ENCODE data around the gene THRSP.
A peak's percentile ranks its signal among the peaks of the same experiment; 100 is the strongest.
"Not testable (repeated sequence)": the region's sequence is repeated elsewhere in the genome, so short reads cannot be mapped to it uniquely, and the experiment has no call there.

Gene THRSP

DNA sequence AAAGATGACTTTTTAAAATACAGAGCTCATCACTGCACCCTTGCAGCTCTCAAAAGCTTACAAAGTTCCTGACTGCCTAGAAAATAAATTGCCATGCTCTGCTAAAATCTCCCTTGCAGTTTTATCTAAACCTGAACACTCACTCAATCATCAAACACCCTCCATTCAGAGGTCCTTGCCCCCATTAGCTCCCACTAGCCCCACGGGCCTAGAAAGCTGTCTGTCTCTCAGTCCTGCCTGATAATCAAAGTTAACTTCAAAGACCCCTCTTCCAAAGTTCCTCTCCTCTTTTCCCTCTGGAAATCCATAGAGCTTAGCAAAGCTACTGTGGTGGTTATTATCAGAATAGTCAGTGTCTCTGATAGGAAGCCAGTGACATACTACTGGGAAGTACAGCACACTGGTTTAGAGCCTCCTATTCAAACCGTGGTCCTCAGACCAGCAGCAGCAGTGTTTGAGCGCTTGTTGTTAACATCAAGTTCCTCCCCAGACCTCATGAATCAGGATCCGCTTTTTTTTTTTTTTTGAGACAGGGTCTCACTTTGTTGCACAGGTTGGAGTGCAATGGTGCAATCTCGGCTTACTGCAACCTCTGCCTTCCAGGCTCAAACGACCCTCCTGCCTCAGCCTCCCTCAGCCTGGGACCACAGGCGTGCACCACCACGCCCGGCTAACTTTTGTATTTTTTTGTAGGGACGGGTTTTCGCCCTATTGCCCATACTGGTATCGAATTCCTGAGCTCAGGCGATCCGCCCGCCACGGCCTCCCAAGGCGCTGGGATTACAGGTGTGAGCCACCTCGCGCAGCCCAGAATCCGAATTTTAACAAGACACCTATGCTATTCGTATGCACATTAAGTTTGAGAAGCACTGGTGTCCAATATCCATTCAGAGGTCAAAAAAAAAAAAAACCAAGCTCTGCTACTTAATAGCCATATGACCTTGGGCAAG lies 14.8 kb downstream of the THRSP start:
- H2AFZ ChIP-seq (ENCODE audit: low read depth, low read length) = no peak overlapping the region
- no peaks in the 10 kb centered on the region for H3K27me3 ChIP-seq (ENCODE audit: insufficient read depth, low read length)
- H3K4me1 ChIP-seq (ENCODE audit: insufficient read depth, low read length) = peaks cover 25% of the 10 kb centered on the region
- peak overlapping the region; percentile 93 for H3K4me3 ChIP-seq (ENCODE audit: low read length)
- peaks cover 17% of the 10 kb centered on the region for H3K36me3 ChIP-seq (ENCODE audit: insufficient read depth, low read length)
- H3K9me3 ChIP-seq (ENCODE audit: low read length) = no peaks in the 10 kb centered on the region

DNA sequence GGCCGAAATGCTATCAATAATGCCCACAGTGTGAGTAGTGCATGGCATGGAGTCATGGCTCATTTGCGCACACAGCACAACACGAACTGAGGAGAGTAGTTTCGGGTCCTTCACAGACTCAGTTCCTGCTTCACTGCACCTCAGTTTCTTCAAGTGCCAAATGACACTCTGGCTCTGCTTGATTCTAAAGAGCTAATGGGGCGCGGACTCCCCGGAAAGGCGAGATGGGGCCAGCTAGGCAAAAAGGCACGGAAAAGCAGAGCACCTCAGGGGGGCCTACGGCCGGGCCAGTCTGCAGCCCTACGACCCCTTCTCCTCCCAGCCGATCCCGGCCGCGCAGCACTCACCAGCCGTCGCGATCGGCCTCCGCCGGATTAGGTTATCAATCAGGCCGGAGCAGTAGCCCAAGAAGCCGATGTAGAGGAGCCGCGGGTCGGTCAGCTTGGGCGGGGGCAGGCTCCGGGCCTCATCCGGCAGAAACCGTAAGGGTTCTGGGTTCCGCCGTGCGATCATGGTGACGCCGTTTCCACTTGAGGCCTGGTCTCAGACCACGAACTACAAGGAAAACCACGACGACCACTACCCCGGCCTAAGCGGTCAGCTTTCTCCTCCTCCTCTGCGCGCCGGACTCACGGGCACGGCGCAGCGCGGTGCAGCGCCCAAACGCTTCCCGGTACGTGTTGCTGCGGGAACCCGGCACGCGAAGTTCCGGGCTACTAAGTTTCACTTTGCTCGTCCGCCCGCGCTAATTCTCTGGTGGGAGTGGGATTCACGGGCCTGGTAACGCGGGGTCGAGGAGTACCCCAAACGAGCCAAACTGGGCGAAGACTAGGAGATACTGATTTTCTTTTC lies 15.8 kb downstream of the THRSP start, which contains the start of gene NDUFC2:
NDUFC2 (minus strand) TSS at position 631 of the 852 bp plus-strand sequence; CDS start at position 513, 118 bp downstream.
- peak within 1 kb of the TSS; percentile 93 for H3K4me3 ChIP-seq (ENCODE audit: low read length)
- peaks cover 25% of the 10 kb centered on the region for H3K4me1 ChIP-seq (ENCODE audit: insufficient read depth, low read length)
- no peaks in the 10 kb centered on the region for H3K27me3 ChIP-seq (ENCODE audit: insufficient read depth, low read length)
- H2AFZ ChIP-seq (ENCODE audit: low read depth, low read length) = peak within 1 kb of the TSS; percentile 92
- no peaks in the 10 kb centered on the region for H3K9me3 ChIP-seq (ENCODE audit: low read length)
- peaks cover 17% of the 10 kb centered on the region for H3K36me3 ChIP-seq (ENCODE audit: insufficient read depth, low read length)

DNA sequence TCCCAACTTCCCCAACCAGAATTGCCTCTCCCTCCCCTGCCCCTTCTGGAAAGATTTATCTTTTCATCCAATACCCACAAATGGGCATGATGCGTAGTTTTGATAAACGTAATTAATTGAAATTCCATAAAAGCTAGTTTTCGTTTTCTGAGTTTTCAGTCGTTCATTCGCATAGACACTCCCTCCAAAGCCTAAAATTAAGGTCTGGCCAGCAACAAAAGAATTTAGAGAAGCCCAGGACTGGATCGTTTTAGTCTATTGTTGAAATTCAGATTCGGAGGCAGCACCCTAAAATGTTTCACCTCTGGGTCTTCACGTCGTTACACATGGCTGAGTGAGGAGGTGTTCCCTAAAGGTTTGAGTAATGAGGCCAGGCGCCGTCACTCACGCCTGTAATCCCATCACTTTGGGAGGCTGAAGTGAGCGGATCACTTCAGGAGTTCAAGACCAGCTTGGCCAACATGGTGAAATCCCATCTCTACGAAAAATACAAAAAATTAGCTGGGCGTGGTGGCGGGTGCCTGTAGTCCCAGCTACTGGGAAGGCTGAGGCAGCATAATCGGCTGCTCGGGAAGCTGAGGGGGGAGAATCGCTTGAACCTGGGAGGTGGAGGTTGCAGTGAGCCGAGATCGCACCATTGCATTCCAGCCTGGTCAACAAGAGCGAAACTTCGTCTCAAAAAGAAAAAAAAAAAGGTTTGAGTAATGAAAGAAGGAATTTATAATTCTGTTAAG lies 16.6 kb downstream of the THRSP start:
- Histone ChIP-seq H3K36me3 (ENCODE audit: insufficient read depth, low read length) (peaks cover 17% of the 10 kb centered on the region), H3K4me3 (ENCODE audit: low read length) (peak overlapping the region; percentile 93), H3K27me3 (ENCODE audit: insufficient read depth, low read length) (no peaks in the 10 kb centered on the region), H2AFZ (ENCODE audit: low read depth, low read length) (peak overlapping the region; percentile 92), H3K4me1 (ENCODE audit: insufficient read depth, low read length) (peaks cover 25% of the 10 kb centered on the region), H3K9me3 (ENCODE audit: low read length) (no peaks in the 10 kb centered on the region)

DNA sequence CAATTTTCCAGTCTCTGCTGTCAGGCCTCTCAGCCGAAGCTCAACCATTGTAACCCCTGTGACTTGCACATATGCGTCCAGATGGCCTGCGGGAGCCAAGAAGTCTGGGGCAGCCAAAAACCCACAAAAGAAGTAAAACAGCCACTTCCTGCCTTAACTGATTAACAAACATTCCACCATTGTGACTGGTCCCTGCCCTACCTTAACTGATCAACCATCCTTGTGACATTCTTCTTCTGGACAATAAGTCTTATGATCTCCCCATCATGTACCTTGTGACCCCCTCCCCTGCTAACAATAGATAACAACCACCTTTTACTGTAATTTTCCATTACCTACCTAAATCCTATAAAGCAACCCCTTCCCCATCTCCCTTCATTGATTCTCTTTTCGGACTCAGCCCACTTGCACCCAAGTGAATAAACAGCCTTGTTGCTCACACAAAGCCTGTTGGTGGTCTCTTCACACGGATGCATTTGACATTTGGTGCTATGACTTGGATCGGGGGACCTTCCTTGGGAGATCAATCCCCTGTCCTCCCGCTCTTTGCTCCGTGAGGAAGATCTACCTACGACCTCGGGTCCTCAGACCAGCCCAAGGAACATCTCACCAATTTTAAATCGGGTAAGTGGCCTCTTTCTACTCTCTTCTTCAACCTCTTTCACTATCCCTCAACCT lies 17.3 kb downstream of the THRSP start:
- no peaks in the 10 kb centered on the region for H3K27me3 ChIP-seq (ENCODE audit: insufficient read depth, low read length)
- H3K9me3 ChIP-seq (ENCODE audit: low read length) = no peaks in the 10 kb centered on the region
- peaks cover 15% of the 10 kb centered on the region for H3K36me3 ChIP-seq (ENCODE audit: insufficient read depth, low read length)
- no peak overlapping the region for H2AFZ ChIP-seq (ENCODE audit: low read depth, low read length)
- H3K4me1 ChIP-seq (ENCODE audit: insufficient read depth, low read length) = peaks cover 25% of the 10 kb centered on the region
- H3K4me3 ChIP-seq (ENCODE audit: low read length) = no peak overlapping the region

DNA sequence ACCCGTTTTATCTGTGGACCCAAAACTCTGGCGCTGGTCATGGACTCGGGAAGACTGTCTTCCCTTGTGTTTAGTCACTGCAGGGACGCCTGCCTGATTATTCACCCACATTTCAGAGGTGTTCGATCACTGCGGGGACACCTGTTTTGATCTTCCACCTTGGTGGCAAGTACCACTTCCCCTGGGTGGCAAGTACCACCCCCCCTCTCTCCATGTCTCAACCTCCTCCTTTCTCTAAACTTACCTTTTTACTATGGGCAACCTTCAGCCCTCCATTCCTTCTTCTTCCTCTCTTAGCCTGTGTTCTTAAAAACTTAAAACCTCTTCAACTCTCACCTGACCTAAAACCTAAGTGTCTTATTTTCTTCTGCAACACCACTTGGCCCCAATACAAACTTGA lies 17.9 kb downstream of the THRSP start:
- Histone ChIP-seq H3K27me3 (ENCODE audit: insufficient read depth, low read length) (no peaks in the 10 kb centered on the region), H3K4me3 (ENCODE audit: low read length) (no peak overlapping the region), H3K36me3 (ENCODE audit: insufficient read depth, low read length) (peaks cover 13% of the 10 kb centered on the region), H3K9me3 (ENCODE audit: low read length) (no peaks in the 10 kb centered on the region), H2AFZ (ENCODE audit: low read depth, low read length) (no peak overlapping the region), H3K4me1 (ENCODE audit: insufficient read depth, low read length) (peaks cover 25% of the 10 kb centered on the region)

DNA sequence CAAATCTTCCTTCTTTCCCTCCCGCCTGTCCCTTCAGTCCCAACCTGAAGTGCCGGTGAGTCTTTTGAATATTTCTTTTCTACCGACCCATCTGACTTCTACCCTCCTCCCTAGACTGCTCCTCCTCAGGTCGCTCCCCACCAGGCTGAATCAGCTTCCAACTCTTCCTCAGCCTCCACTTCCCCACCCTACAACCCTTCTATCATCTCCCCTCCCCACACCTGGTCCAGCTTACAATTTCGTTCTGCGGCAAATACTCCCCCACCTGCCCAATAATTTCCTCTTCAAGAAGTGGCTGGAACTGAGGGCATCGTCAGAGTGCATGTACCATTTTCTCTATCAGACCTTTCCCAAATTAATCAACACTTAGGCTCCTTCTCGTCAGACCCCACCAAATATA lies 18.5 kb downstream of the THRSP start:
- Histone ChIP-seq H3K9me3 (ENCODE audit: low read length) (no peaks in the 10 kb centered on the region), H2AFZ (ENCODE audit: low read depth, low read length) (no peak overlapping the region), H3K4me3 (ENCODE audit: low read length) (no peak overlapping the region), H3K27me3 (ENCODE audit: insufficient read depth, low read length) (no peaks in the 10 kb centered on the region), H3K36me3 (ENCODE audit: insufficient read depth, low read length) (peaks cover 8% of the 10 kb centered on the region), H3K4me1 (ENCODE audit: insufficient read depth, low read length) (peaks cover 25% of the 10 kb centered on the region)

DNA sequence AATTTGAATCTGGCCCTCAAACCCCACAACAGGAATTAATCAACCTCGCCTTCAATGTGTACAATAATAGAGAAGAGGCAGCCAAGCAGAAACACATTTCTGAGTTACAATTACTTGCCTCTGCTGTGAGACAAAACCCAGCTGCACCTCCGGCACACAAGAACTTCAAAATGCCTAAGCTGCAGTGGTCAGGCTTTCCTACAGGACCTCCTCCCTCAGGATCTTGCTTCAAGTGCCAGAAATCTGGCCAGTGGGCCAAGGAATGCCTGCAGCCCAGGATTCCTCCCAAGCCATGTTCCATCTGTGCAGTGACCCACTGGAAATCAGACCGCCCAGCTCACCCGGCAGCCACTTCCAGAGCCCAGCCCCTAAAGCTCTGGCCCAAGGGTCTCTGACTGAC lies 19.4 kb downstream of the THRSP start:
- no peaks in the 10 kb centered on the region for H3K36me3 ChIP-seq (ENCODE audit: insufficient read depth, low read length)
- H3K9me3 ChIP-seq (ENCODE audit: low read length) = no peaks in the 10 kb centered on the region
- no peak overlapping the region for H2AFZ ChIP-seq (ENCODE audit: low read depth, low read length)
- H3K4me1 ChIP-seq (ENCODE audit: insufficient read depth, low read length) = peaks cover 21% of the 10 kb centered on the region
- H3K4me3 ChIP-seq (ENCODE audit: low read length) = no peak overlapping the region
- H3K27me3 ChIP-seq (ENCODE audit: insufficient read depth, low read length) = no peaks in the 10 kb centered on the region

DNA sequence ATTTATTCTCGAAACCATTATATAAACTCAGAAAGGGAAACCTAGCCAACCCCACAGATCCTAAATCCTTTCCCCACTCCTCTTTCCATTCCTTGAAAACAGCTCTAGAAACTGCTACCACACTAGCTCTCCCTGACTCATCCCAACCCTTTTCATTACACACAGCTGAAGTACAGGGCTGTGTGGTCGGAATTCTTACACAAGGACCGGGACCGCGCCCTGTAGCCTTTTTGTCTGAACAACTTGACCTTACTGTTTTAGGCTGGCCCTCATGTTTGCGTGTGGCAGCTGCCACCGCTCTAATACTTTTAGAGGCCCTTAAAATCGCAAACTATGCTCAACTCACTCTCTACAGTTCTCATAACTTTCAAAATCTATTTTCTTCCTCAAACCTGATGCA lies 20.8 kb downstream of the THRSP start:
- H2AFZ ChIP-seq (ENCODE audit: low read depth, low read length); H3K27me3 ChIP-seq (ENCODE audit: insufficient read depth, low read length); H3K9me3 ChIP-seq (ENCODE audit: low read length); H3K36me3 ChIP-seq (ENCODE audit: insufficient read depth, low read length); H3K4me3 ChIP-seq (ENCODE audit: low read length): not testable (repeated sequence)
- peaks cover 11% of the 10 kb centered on the region for H3K4me1 ChIP-seq (ENCODE audit: insufficient read depth, low read length)

DNA sequence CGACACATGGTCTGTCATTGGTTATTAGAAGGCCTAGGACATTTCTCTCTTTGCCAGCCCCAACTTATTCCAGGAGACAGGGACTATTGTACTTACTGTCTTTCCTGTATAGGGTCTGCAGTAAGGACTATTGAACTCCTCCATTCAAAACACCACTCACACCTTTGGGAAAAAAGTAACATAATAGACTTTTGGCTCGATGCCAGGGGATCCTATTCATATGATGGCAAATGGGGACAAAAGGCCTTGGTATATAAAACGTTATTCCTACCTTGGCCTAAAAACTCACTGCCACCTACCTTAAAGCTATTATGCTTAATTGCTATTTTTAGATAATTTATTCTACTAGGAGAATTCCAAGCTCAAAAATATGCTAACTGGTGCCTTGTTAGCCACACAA lies 22.3 kb downstream of the THRSP start:
- Histone ChIP-seq H3K9me3 (ENCODE audit: low read length) (no peaks in the 10 kb centered on the region), H2AFZ (ENCODE audit: low read depth, low read length) (no peak overlapping the region), H3K4me3 (ENCODE audit: low read length) (no peak overlapping the region), H3K27me3 (ENCODE audit: insufficient read depth, low read length) (no peaks in the 10 kb centered on the region), H3K36me3 (ENCODE audit: insufficient read depth, low read length) (no peaks in the 10 kb centered on the region), H3K4me1 (ENCODE audit: insufficient read depth, low read length) (peaks cover 7% of the 10 kb centered on the region)

DNA sequence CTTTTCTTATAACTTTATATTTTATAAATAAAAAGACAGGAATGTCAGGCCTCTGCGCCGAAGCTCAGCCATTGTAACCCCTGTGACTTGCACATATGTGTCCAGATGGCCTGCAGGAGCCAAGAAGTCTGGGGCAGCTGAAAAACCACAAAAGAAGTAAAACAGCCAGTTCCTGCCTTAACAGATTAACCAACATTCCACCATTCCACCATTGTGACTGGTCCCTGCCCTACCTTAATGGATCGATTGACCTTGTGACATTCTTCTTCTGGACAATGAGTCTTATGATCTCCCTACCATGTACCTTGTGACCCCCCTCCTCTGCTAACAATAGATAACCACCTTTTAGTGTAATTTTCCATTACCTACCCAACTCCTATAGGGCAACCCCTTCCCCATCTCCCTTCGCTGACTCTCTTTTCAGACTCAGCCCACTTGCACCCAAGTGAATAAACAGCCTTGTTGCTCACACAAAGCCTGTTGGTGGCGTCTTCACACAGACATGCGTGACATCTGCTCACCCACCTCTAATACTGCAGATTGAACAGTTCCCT lies 22.9 kb downstream of the THRSP start:
- H3K4me1 ChIP-seq (ENCODE audit: insufficient read depth, low read length); H3K27me3 ChIP-seq (ENCODE audit: insufficient read depth, low read length); H3K9me3 ChIP-seq (ENCODE audit: low read length); H2AFZ ChIP-seq (ENCODE audit: low read depth, low read length); H3K36me3 ChIP-seq (ENCODE audit: insufficient read depth, low read length); H3K4me3 ChIP-seq (ENCODE audit: low read length): not testable (repeated sequence)

DNA sequence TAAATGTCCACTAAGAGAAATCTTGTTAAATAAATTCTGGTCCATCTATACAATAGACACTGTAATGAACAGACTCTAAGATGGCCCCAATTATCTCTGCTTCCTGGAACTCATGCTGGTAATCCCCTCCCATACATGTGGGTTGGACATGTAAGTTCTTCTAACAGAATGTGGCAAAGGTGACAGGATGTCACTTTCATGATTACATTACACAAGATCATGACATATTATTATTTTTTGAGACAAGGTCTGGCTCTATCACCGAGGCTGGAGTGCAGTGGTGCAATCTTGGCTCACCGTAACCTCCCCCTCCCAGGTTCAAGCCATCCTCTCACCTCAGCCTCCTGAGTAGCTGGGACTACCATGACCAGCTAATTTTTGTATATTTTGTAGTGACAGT lies 30.6 kb downstream of the THRSP start:
- no peak overlapping the region for H2AFZ ChIP-seq (ENCODE audit: low read depth, low read length)
- no peak overlapping the region for H3K4me3 ChIP-seq (ENCODE audit: low read length)
- H3K36me3 ChIP-seq (ENCODE audit: insufficient read depth, low read length) = peaks cover 32% of the 10 kb centered on the region
- no peaks in the 10 kb centered on the region for H3K27me3 ChIP-seq (ENCODE audit: insufficient read depth, low read length)
- H3K4me1 ChIP-seq (ENCODE audit: insufficient read depth, low read length) = no peaks in the 10 kb centered on the region
- no peaks in the 10 kb centered on the region for H3K9me3 ChIP-seq (ENCODE audit: low read length)

DNA sequence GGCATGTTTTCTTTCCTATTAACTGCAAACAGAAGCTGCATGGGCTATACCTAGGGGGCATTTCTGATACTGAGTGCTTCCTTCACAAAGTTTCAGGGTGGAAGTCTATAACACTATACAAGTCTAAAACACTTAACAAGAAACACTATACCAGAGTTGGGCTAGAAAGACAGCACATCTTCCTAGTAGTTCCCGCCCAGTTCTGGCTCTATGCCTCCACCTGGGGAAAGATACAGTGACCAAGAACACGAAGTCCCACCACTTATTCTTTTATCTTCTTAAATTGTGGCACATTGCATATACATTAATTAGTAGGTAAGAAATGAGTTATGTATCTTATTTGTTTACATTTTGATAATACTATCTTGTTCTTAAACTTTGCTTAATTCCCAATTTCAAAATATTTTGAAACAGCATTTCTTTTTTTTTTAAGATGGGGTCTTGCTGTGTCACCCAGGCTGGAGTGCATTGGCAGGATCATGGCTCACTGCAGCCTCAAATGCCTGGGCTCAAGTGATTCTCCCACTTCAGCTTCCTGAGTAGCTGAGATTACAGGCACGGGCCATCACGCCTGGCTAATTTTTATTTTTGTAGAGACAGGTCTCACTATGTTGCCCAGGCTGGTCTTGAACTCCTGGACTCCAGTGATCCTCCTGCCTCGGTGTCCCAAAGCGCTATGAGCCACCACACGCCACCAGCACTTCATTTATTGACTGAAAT lies 34.2 kb downstream of the THRSP start:
- H3K9me3 ChIP-seq (ENCODE audit: low read length) = no peaks in the 10 kb centered on the region
- no peak overlapping the region for H2AFZ ChIP-seq (ENCODE audit: low read depth, low read length)
- no peak overlapping the region for H3K4me3 ChIP-seq (ENCODE audit: low read length)
- H3K27me3 ChIP-seq (ENCODE audit: insufficient read depth, low read length) = no peaks in the 10 kb centered on the region
- H3K4me1 ChIP-seq (ENCODE audit: insufficient read depth, low read length) = no peaks in the 10 kb centered on the region
- H3K36me3 ChIP-seq (ENCODE audit: insufficient read depth, low read length) = peaks cover 60% of the 10 kb centered on the region

All from neuron (in vitro differentiated cells).